Sciatic nerve (tissue), 2 donors: ENCODE measurements around the gene ANKRD16. TPM values are rescaled to one million over a fixed set of nuclear protein-coding genes. Genes with fewer than 3 reads are reported as not detected.

Experiments
- ATAC-seq: fragments of 200-7000 bp; cut with Tn5 transposase; one replicate; pipeline ENCODE4 v1.9.1; 2020; ENCODE audit warnings: mild to moderate bottlenecking, moderate library complexity
- DNase-seq: peaks from one replicate; pipeline ENCODE4 v3.0.0-alpha.2; 2020; ENCODE audit warnings: low spot score
- intact Hi-C: fragments of 100-400 bp; cut with DNase I; formaldehyde crosslinking; loops from one replicate; pipeline ENCODE4 v1.14.2; 2022
- total RNA-seq: library from RNA; stranded (reverse); fragmentation: NEBNext Ultra II Directional; extraction: Animal tissue kit (Norgen Biotek cat#: 25700); gene quantifications from one replicate; pipeline ENCODE4 v1.2.1, GENCODE V29; 2021
- donor health status: DM: no; HTN: no; CAD: no.
- donor health status: DM: no; HTN: no; CAD: no.

The ANKRD16 gene
- total RNA-seq, 1 donor from 2014 or later = 10.0 TPM

DNA sequence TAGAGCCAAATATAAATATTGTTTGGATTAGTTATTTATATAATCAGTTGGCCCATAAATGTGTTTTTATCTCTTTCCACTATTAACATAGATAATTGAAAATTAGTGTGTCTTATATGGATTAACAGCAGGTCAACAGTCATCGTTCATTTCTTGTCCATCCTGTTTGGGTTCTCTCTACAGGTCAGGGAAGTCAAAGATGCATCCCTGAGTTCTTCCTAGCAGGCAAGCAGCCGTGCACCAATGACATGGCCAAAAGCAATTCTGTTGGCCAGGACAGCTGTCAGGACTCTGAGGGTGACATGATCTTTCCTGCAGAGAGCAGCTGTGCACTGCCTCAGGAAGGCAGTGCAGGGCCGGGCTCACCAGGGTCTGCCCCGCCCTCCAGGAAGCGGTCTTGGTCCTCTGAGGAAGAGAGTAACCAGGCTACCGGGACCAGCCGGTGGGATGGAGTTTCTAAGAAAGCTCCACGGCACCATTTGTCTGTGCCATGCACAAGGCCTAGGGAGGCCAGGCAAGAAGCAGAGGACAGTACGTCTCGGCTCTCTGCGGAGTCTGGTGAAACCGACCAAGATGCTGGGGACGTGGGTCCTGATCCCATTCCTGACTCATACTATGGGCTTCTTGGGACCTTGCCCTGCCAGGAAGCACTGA is 16.3 kb upstream of the ANKRD16 start:
- DNase-seq = no peak
- intact Hi-C loops = no loop called here
- no peak for ATAC-seq

DNA sequence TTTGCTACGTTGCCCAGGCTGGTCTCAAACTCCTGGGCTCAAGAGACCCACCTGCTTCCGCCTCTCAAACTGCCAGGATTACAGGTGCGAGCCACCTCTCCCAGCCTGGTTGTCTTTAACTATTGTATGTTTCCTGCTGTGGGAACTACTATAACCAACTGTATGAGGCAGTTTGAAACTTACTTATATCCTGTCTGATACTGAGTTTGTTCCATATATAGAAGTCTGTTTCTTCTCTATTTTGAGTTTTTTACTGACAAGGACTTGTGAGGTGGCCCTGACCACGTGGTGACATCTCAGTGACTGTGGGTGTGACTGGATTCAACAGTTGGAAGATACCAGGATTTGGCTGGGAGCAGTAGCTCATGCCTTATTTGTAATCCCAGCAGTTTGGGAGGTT is 14.5 kb upstream of the ANKRD16 start:
- ATAC-seq (no peak), DNase-seq (no peak)
- intact Hi-C loops = no loop called here

- DNase-seq (no peak), ATAC-seq (no peak)
- intact Hi-C loops = no loop called here
These were observed 13.9 kb upstream of the ANKRD16 start for GRCh38 chr10:5903563-5903962.

DNA sequence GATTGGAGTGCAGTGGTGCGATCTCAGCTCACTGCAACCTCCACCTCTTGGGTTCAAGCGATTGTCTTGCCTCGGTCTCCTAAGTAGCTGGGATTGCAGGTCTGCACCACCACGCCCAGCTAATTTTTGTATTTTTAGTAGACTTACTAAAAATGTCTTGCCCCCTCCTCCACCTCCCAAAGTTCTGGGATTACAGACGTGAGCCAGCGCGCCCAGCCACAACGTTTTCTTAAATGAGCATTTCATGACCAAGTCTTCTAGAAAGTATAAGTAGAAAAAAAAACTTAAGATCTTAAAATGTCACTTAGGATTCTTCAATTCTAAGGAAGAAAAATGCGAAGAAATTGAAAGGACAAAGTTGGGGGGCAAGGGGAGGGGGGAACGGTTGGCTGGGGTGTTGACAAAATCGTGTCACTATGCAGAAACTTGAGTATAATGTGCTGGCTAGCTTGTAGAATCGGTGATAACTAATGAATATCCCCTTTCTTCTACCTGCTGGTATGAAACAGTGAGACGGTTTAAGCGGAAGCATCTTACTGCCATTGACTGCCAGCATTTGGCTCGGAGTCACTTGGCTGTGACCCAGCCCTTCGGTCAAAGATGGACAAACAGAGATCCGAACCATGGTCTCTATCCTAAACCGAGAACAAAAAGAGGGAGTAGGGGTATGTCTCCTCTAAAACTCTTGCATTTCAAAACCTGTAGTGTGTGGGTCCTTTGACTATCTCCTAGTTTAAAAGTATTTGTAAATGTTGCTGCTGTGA is 13.0 kb upstream of the ANKRD16 start:
- no peak for DNase-seq
- ATAC-seq = no peak
- intact Hi-C loops = no loop called here

GRCh38 chr10:5900247-5900646 is 10.6 kb upstream of the ANKRD16 start:
- ATAC-seq = no peak
- DNase-seq = no peak
- intact Hi-C loops = no loop called here

- intact Hi-C loops = no loop called here
- DNase-seq = no peak
- no peak for ATAC-seq
These were observed 8.5 kb upstream of the ANKRD16 start for GRCh38 chr10:5898163-5898562.

GRCh38 chr10:5897504-5897903 is 7.8 kb upstream of the ANKRD16 start:
- DNase-seq (no peak), ATAC-seq (no peak)
- intact Hi-C loops = no loop called here

DNA sequence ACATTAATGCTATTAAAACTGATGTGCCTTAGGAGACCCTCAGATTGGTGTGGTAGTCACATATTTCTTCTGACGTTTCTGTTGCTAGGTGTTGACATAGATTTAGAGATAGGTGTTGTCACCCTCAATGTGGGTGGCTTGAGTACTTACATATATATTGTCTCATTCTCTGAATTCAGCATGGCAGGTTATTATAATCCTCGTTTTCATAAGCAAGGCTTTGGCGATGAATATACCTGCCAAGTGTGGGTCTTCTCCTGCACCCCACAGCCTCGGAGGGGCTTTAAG is 7.3 kb upstream of the ANKRD16 start:
- no peak for ATAC-seq
- no peak for DNase-seq
- intact Hi-C loops = no loop called here

DNA sequence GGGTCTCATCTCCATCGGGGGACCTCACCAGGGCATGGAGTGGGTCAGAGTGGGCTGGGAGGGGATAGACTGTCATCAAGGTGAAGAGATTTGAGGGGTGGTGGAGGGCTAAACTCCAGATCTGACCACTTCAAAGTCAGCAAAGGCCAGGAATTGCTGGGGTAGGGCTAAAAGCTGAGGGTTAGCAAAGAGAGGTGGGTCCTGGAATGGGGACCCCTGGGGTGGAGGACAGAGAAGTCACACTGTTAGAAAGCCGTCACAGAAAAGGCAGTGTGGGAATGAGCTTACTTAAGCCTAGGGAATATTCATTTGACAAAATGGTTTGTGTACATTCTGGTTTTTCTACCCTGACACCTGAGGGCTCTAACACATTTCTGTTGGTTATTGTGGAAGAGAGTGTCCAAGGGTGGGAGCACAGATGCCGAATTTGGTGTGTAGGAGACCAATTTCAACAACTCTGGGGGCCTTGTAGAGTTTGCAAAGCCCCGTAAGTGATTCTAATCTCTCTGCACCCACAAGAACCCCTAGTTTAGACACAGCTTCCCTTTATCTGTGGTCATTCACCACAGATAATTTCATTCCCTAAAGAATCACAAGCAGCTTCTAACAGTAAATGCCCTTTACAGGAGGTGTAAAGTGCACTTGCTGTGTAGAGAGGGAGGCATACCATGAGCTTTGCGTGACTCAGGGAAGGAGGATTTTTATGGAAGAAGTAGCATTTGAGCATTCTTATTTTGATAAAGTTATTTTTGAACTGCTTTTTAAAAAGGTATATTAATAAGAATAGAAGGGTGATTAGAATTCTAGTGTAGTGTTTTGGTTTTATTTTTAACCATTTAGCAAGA is 6.7 kb upstream of the ANKRD16 start:
- intact Hi-C loops = no loop called here
- DNase-seq (no peak), ATAC-seq (no peak)

DNA sequence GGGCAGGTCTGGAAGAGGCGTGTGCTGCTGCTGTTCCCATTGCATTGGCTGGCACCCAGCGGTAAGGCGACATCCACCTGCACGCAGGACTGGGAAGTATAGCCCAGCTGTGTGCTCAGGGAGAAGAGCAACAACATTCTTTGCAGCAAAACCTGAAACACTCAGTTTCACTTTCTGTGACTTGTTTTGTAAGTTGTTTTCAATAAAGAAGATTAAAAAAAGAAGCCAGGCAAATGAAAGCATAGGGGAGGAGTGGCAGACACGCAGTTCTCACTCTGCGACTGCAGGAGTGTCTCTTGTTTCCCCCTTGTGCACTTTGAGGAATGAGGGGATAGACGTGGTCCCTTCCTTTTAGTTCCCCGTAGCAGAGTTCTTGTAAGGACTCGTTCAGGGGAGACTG is 6.1 kb upstream of the ANKRD16 start:
- no peak for ATAC-seq
- intact Hi-C loops = no loop called here
- no peak for DNase-seq

- ATAC-seq = no peak
- intact Hi-C loops = no loop called here
- DNase-seq = no peak
These were observed 5.7 kb upstream of the ANKRD16 start for GRCh38 chr10:5895365-5895764.

GRCh38 chr10:5894873-5895272 is 5.2 kb upstream of the ANKRD16 start:
- intact Hi-C loops = no loop called here
- DNase-seq (no peak), ATAC-seq (no peak)

- intact Hi-C loops = no loop called here
- ATAC-seq (no peak), DNase-seq (no peak)
These were observed 4.7 kb upstream of the ANKRD16 start for GRCh38 chr10:5894403-5894802.

DNA sequence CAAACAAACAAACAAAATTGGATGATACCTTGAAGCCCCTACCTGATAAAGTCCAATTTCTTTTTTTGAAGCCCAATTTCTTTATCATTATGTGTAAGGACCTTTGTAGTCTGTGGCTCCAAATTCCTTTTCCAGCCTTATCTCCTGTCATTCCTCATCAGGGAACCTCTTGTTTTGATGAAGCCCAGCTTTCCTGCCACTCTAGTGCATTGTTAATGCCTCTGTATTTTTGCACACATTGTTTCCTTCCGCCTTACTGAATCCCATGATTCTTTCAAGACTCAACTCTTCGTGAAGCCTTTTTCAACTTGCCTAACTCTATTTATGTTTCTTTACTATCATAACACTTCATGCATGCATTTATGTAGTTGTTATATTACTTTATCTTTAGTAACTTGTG is 3.6 kb upstream of the ANKRD16 start:
- DNase-seq (no peak), ATAC-seq (no peak)
- intact Hi-C loops = no loop called here

GRCh38 chr10:5892007-5892406 is 2.3 kb upstream of the ANKRD16 start:
- intact Hi-C loops = no loop called here
- no peak for ATAC-seq
- DNase-seq = no peak

DNA sequence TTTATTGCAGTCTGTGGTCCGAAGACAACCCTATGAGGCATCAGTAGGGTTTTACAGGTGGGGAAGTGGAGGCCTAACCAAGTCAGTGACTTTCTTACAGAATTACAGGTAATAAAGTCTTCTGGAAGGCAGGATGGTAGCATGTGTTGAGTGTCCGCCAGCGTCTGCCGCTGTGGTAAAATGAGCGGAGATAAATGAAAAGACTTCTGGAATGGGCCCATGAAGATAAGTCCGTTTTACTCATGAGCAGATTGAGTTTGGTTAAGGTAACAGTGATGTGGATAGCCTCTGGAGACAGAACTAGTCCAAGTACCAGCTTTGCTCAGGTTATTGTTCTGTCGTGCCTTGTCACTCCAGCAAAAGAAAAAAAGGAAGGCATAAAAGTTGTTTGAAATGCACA is 1.3 kb upstream of the ANKRD16 start:
- no peak for ATAC-seq
- intact Hi-C loops = no loop called here
- DNase-seq = no peak

GRCh38 chr10:5890452-5890915 is 791 bp upstream of the ANKRD16 start:
- DNase-seq = no peak
- ATAC-seq = no peak
- intact Hi-C loops = no loop called here

- ATAC-seq (no peak), DNase-seq (no peak)
- intact Hi-C loops = loop anchor here (10.0 kb wide), 1 partner anchor 74 kb away; the partner anchor contains the start of gene GDI2
These were observed 660 bp downstream of the ANKRD16 start for GRCh38 chr10:5888843-5889623.

GRCh38 chr10:5888351-5888750 is 1.3 kb downstream of the ANKRD16 start:
- intact Hi-C loops = loop anchor here (10.0 kb wide), 1 partner anchor 74 kb away; the partner anchor contains the start of gene GDI2
- ATAC-seq (no peak), DNase-seq (no peak)
